ENCODE data around the gene TBCCD1.

DNA sequence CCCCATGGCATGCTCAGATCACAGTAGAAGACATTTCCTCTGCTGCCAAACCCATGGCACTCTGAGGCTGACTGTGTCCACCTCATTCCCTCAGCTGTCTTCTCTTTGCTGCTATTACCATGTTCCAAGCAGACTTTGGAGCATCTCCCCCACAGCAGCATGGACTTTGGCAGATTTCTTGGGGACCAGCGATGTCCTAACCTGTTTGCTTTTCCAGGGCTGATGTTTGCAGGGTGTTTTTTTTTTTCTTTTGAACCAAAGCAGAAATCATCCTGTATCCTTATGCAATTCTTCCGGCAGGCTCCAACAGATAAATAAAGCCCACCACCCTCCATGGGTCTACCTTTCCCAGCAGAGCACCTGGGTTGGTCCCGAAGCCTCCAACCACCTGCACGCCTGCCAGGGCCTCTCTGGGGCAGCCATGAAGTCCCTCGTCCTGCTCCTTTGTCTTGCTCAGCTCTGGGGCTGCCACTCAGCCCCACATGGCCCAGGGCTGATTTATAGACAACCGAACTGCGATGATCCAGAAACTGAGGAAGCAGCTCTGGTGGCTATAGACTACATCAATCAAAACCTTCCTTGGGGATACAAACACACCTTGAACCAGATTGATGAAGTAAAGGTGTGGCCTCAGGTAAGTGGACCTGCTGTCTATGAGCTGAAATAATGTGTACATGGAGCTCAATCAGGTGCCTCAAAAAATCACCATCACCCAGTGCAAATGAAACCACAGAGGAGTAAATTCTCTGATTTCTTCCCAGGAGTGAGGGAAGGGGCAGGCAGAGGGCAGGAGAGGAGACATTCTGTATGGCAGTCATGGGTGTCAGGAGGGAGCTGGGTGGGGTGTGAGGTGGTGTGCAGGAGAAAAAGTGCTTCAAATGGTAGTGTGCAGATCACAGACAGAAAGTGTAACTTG lies 45.8 kb upstream of the TBCCD1 start, which contains the start of gene AHSG:
- TF ChIP-seq, protein P1, sequence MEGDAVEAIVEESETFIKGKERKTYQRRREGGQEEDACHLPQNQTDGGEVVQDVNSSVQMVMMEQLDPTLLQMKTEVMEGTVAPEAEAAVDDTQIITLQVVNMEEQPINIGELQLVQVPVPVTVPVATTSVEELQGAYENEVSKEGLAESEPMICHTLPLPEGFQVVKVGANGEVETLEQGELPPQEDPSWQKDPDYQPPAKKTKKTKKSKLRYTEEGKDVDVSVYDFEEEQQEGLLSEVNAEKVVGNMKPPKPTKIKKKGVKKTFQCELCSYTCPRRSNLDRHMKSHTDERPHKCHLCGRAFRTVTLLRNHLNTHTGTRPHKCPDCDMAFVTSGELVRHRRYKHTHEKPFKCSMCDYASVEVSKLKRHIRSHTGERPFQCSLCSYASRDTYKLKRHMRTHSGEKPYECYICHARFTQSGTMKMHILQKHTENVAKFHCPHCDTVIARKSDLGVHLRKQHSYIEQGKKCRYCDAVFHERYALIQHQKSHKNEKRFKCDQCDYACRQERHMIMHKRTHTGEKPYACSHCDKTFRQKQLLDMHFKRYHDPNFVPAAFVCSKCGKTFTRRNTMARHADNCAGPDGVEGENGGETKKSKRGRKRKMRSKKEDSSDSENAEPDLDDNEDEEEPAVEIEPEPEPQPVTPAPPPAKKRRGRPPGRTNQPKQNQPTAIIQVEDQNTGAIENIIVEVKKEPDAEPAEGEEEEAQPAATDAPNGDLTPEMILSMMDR (IDR thresholded peaks at IDR 0.05), result no peak
- no peak for TF ChIP-seq POLR2A (IDR thresholded peaks at IDR 0.05)

All from heart left ventricle (tissue), 13 donors.